ENCODE results near the gene SLC35F5. TPM values are rescaled to one million over a fixed set of nuclear protein-coding genes. Genes with fewer than 3 reads are reported as not detected.
A peak's percentile ranks its signal among the peaks of the same experiment; 100 is the strongest.
"Not testable (repeated sequence)": the region's sequence is repeated elsewhere in the genome, so short reads cannot be mapped to it uniquely, and the experiment has no call there.

SLC35F5 gene
- total RNA-seq, 1 experiment from 2014 or later = 160 TPM

GRCh38 chr2:113677330-113677729 lies 79.1 kb downstream of the SLC35F5 start:
- no peak overlapping the region for H3K4me2 ChIP-seq (ENCODE audit: low read depth, low read length, poor library complexity, severe bottlenecking)
- H3K4me3 ChIP-seq (ENCODE audit: low read length) = no peak overlapping the region
- H3K9ac ChIP-seq (ENCODE audit: low read length) = no peak overlapping the region
- H3K9me3 ChIP-seq (ENCODE audit: low read length) = no peaks in the 10 kb centered on the region
- H3K36me3 ChIP-seq (ENCODE audit: insufficient read depth, low read length) = no peaks in the 10 kb centered on the region
- DNase-seq = no peak
- no peaks in the 10 kb centered on the region for H3K9me2 ChIP-seq (replicated peaks; ENCODE audit: insufficient read depth, low read length)
- H4K20me1 ChIP-seq (ENCODE audit: insufficient read depth, low read depth, low read length) = no peaks in the 10 kb centered on the region
- peaks cover 10% of the 10 kb centered on the region for H3K4me1 ChIP-seq (ENCODE audit: low read length)
- no peaks in the 10 kb centered on the region for H3K79me2 ChIP-seq (ENCODE audit: low read length)
- H3K27ac ChIP-seq (ENCODE audit: low read length) = no peak overlapping the region
- H2AFZ ChIP-seq (ENCODE audit: low read length) = no peak overlapping the region
- H3K27me3 ChIP-seq (ENCODE audit: low read length) = no peaks in the 10 kb centered on the region

DNA sequence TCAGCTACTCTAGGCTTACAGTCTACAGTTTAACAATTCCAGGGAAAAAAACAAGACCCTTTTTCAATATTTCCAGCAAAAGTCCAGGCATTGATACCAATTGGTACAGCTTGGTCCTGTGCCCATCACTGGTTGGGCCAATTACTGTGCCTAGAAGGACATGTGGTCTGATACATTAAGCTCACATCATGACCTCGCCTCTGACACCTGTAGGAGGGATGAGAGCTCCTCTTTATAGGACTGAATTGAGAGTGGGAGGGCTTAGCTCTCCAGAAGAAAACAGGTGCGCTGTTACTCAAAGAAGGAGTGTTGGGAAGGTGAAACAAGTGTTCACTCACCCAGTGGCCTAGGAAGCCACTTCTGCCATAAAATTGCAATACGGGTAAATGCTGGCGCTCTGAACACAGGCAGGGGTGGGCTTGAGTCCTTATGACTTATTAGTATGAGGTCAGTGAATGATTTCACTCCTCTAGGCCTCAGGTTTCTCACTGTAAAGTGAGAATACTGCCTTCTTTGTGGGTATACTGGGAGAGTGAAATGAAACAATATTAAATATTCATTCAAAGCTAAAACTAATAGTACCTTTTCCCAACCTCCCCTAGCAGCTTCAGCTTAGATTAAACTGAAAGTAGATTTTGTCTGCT lies 79.7 kb downstream of the SLC35F5 start:
- no peak overlapping the region for H2AFZ ChIP-seq (ENCODE audit: low read length)
- H3K27ac ChIP-seq (ENCODE audit: low read length) = no peak overlapping the region
- peaks cover 16% of the 10 kb centered on the region for H3K4me1 ChIP-seq (ENCODE audit: low read length)
- H4K20me1 ChIP-seq (ENCODE audit: insufficient read depth, low read depth, low read length) = no peaks in the 10 kb centered on the region
- H3K27me3 ChIP-seq (ENCODE audit: low read length) = no peaks in the 10 kb centered on the region
- H3K9me2 ChIP-seq (replicated peaks; ENCODE audit: insufficient read depth, low read length) = no peaks in the 10 kb centered on the region
- H3K36me3 ChIP-seq (ENCODE audit: insufficient read depth, low read length) = no peaks in the 10 kb centered on the region
- no peak overlapping the region for H3K4me2 ChIP-seq (ENCODE audit: low read depth, low read length, poor library complexity, severe bottlenecking)
- no peak overlapping the region for H3K9ac ChIP-seq (ENCODE audit: low read length)
- no peak overlapping the region for H3K4me3 ChIP-seq (ENCODE audit: low read length)
- no peak for DNase-seq
- no peaks in the 10 kb centered on the region for H3K9me3 ChIP-seq (ENCODE audit: low read length)
- no peaks in the 10 kb centered on the region for H3K79me2 ChIP-seq (ENCODE audit: low read length)

DNA sequence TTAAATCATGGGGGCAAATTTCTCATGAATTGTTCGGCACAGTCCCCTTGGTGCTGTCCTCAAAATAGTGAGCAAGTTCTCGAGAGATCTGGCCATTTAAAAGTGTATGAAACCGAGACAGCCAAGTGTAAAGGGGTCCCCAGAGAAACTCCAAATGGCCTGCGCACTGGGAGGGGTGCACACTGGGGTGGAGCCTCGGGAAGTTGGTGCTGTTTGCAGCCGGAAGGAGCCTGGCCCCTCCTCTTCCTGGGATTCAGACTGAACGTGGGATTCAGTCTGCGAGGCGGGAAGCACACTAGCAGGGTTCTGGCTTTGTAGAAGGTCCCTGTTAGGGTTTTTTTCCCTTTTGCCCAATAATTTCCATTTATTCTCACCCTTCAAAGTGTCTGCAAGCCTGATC lies 80.6 kb downstream of the SLC35F5 start:
- H3K9ac ChIP-seq (ENCODE audit: low read length) = no peak overlapping the region
- no peak overlapping the region for H3K27ac ChIP-seq (ENCODE audit: low read length)
- no peak overlapping the region for H2AFZ ChIP-seq (ENCODE audit: low read length)
- H3K4me1 ChIP-seq (ENCODE audit: low read length) = peaks cover 18% of the 10 kb centered on the region
- no peaks in the 10 kb centered on the region for H3K9me3 ChIP-seq (ENCODE audit: low read length)
- no peaks in the 10 kb centered on the region for H3K27me3 ChIP-seq (ENCODE audit: low read length)
- H3K4me3 ChIP-seq (ENCODE audit: low read length) = no peak overlapping the region
- no peaks in the 10 kb centered on the region for H3K9me2 ChIP-seq (replicated peaks; ENCODE audit: insufficient read depth, low read length)
- H3K4me2 ChIP-seq (ENCODE audit: low read depth, low read length, poor library complexity, severe bottlenecking) = no peak overlapping the region
- no peaks in the 10 kb centered on the region for H4K20me1 ChIP-seq (ENCODE audit: insufficient read depth, low read depth, low read length)
- H3K79me2 ChIP-seq (ENCODE audit: low read length) = no peaks in the 10 kb centered on the region
- H3K36me3 ChIP-seq (ENCODE audit: insufficient read depth, low read length) = no peaks in the 10 kb centered on the region
- no peak for DNase-seq

- 0 out of 2 replicates have a peak overlapping the region, but pooled peaks have one; percentile 53 for H2AFZ ChIP-seq (ENCODE audit: low read length)
- peaks cover 18% of the 10 kb centered on the region for H3K4me1 ChIP-seq (ENCODE audit: low read length)
- DNase-seq = peak; percentile 77
- H3K27ac ChIP-seq (ENCODE audit: low read length) = peak overlapping the region; percentile 35; the same call in 1 of the 2 replicates
- no peaks in the 10 kb centered on the region for H3K9me3 ChIP-seq (ENCODE audit: low read length)
- no peaks in the 10 kb centered on the region for H3K27me3 ChIP-seq (ENCODE audit: low read length)
- H3K79me2 ChIP-seq (ENCODE audit: low read length) = no peaks in the 10 kb centered on the region
- peak overlapping the region; percentile 53 for H3K4me2 ChIP-seq (ENCODE audit: low read depth, low read length, poor library complexity, severe bottlenecking)
- no peaks in the 10 kb centered on the region for H3K9me2 ChIP-seq (replicated peaks; ENCODE audit: insufficient read depth, low read length)
- H3K9ac ChIP-seq (ENCODE audit: low read length) = peak overlapping the region; percentile 40; the same call in 1 of the 2 replicates
- H4K20me1 ChIP-seq (ENCODE audit: insufficient read depth, low read depth, low read length) = no peaks in the 10 kb centered on the region
- H3K36me3 ChIP-seq (ENCODE audit: insufficient read depth, low read length) = no peaks in the 10 kb centered on the region
- H3K4me3 ChIP-seq (ENCODE audit: low read length) = 0 out of 2 replicates have a peak overlapping the region, but pooled peaks have one; percentile 3
Measured at GRCh38 chr2:113672326-113672932, 84.0 kb downstream of the SLC35F5 start.

DNA sequence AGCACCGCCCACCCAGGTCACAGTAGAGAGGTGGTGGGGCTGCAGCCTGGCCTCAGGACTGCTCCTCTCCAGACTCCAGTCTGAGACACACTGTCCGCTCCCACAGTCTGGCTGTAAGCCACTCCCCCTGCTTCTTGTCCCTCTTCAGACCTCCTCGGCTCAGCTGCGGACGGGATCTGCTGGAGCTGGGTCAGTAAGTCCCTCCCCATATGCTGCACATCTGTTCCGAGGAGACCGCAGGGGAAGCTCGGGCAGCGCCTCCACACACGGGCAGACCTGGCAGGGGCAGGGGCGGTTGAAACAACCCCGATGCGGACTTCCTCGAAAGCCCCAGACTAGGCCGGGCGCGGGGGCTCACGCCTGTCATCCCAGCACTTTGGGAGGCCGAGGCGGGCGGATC lies 87.4 kb downstream of the SLC35F5 start:
- H3K9me2 ChIP-seq (replicated peaks; ENCODE audit: insufficient read depth, low read length); H4K20me1 ChIP-seq (ENCODE audit: insufficient read depth, low read depth, low read length); H3K27ac ChIP-seq (ENCODE audit: low read length); H3K4me2 ChIP-seq (ENCODE audit: low read depth, low read length, poor library complexity, severe bottlenecking); H3K79me2 ChIP-seq (ENCODE audit: low read length); H3K36me3 ChIP-seq (ENCODE audit: insufficient read depth, low read length); H2AFZ ChIP-seq (ENCODE audit: low read length); H3K27me3 ChIP-seq (ENCODE audit: low read length); H3K9me3 ChIP-seq (ENCODE audit: low read length); H3K4me3 ChIP-seq (ENCODE audit: low read length); H3K9ac ChIP-seq (ENCODE audit: low read length): not testable (repeated sequence)
- H3K4me1 ChIP-seq (ENCODE audit: low read length) = peaks cover 20% of the 10 kb centered on the region
- peak; percentile 9 for DNase-seq

GRCh38 chr2:113664761-113665533 lies 91.5 kb downstream of the SLC35F5 start:
- not testable (repeated sequence) for H4K20me1 ChIP-seq (ENCODE audit: insufficient read depth, low read depth, low read length); H3K27me3 ChIP-seq (ENCODE audit: low read length); H3K4me3 ChIP-seq (ENCODE audit: low read length); DNase-seq; H3K27ac ChIP-seq (ENCODE audit: low read length); H3K9me2 ChIP-seq (replicated peaks; ENCODE audit: insufficient read depth, low read length); H2AFZ ChIP-seq (ENCODE audit: low read length); H3K9me3 ChIP-seq (ENCODE audit: low read length); H3K79me2 ChIP-seq (ENCODE audit: low read length); H3K36me3 ChIP-seq (ENCODE audit: insufficient read depth, low read length); H3K4me2 ChIP-seq (ENCODE audit: low read depth, low read length, poor library complexity, severe bottlenecking); H3K9ac ChIP-seq (ENCODE audit: low read length); H3K4me1 ChIP-seq (ENCODE audit: low read length)

DNA sequence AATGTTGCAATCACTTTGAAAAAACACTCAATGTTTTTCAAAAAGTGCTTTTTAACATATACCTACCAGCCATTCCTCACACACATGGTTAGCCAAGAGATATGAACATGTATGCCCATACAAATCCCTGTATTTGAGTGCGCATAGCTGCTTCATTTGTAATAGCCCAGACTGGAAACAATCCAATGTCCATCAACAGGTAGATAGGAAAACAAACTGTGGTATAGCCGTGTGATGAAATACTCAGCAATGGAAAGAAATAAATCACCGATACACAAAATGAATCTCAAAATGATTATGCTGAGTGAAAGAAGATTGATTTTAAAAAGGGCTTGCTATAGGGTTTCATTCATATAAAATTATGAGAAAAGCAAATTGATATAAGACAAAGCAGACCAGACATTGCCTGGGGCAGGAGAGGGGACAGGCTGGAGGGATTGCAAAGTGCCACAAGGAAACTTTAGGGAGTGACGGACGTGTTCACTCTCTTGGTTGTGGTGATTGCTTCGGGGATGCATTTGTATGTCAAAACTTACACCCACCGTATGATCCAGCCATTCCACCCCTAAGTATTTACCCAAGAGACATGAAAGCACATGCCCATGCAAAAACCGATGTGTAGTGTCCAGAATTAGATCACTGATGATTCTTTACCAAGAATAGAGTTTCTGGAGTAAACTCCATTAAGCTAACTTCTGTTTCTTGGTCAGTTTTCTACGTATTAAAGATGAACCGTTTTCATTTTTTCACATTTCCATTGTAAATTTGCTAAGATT lies 93.0 kb downstream of the SLC35F5 start:
- not testable (repeated sequence) for H2AFZ ChIP-seq (ENCODE audit: low read length); H3K4me2 ChIP-seq (ENCODE audit: low read depth, low read length, poor library complexity, severe bottlenecking); H3K27me3 ChIP-seq (ENCODE audit: low read length); H3K36me3 ChIP-seq (ENCODE audit: insufficient read depth, low read length); H3K4me3 ChIP-seq (ENCODE audit: low read length); H3K4me1 ChIP-seq (ENCODE audit: low read length); H3K9ac ChIP-seq (ENCODE audit: low read length); H4K20me1 ChIP-seq (ENCODE audit: insufficient read depth, low read depth, low read length); H3K9me2 ChIP-seq (replicated peaks; ENCODE audit: insufficient read depth, low read length); H3K9me3 ChIP-seq (ENCODE audit: low read length); H3K79me2 ChIP-seq (ENCODE audit: low read length); H3K27ac ChIP-seq (ENCODE audit: low read length)
- peak; percentile 34 for DNase-seq
